ENCODE measurements around the gene LRRK1. TPM values are rescaled to one million over a fixed set of nuclear protein-coding genes. Genes with fewer than 3 reads are reported as not detected.
A peak's percentile ranks its signal among the peaks of the same experiment; 100 is the strongest.

Gene LRRK1
- total RNA-seq, 2 experiments from 2014 or later, result 1.2 to 1.9 TPM

- Mint-ChIP-seq H3K9me3 (ENCODE audit: low read depth) (no peaks in the 10 kb centered on the region), H3K27me3 (peaks cover 6% of the 10 kb centered on the region), H3K27ac (no peak overlapping the region), H3K4me3 (no peak overlapping the region), H3K4me1 (no peaks in the 10 kb centered on the region), H3K36me3 (no peaks in the 10 kb centered on the region)
- ATAC-seq (no peak), DNase-seq (peak; percentile 37)
- CTCF ChIA-PET, result interaction anchor here (1.6 to 2.5 kb wide), 7 partner anchors 9 to 625 kb away, joined by 6 to 72 read pairs (median 9); no protein-coding TSS in a partner anchor
Measured at GRCh38 chr15:101017093-101017754, 98.1 kb downstream of the LRRK1 start.

GRCh38 chr15:101018016-101018415, 98.9 kb downstream of the LRRK1 start:
- ATAC-seq (no peak), DNase-seq (no peak)
- Mint-ChIP-seq H3K4me1 (no peaks in the 10 kb centered on the region), H3K9me3 (ENCODE audit: low read depth) (no peaks in the 10 kb centered on the region), H3K36me3 (no peaks in the 10 kb centered on the region), H3K4me3 (no peak overlapping the region), H3K27me3 (peaks cover 6% of the 10 kb centered on the region), H3K27ac (no peak overlapping the region)
- CTCF ChIA-PET, result interaction anchor here (1.0 to 7.0 kb wide), 4 partner anchors 10 to 245 kb away, joined by 3 to 78 read pairs (median 26); no protein-coding TSS in a partner anchor

GRCh38 chr15:101018450-101018849, 99.3 kb downstream of the LRRK1 start:
- no peaks in the 10 kb centered on the region for H3K36me3 Mint-ChIP-seq
- H3K9me3 Mint-ChIP-seq (ENCODE audit: low read depth), result no peaks in the 10 kb centered on the region
- no peaks in the 10 kb centered on the region for H3K4me1 Mint-ChIP-seq
- no peak overlapping the region for H3K27ac Mint-ChIP-seq
- DNase-seq (peak; percentile 34), ATAC-seq (no peak)
- no peak overlapping the region for H3K4me3 Mint-ChIP-seq
- peaks cover 6% of the 10 kb centered on the region for H3K27me3 Mint-ChIP-seq
- CTCF ChIA-PET, result interaction anchor here (1.0 to 7.0 kb wide), 4 partner anchors 10 to 244 kb away, joined by 3 to 78 read pairs (median 26); no protein-coding TSS in a partner anchor

- no peak overlapping the region for H3K4me3 Mint-ChIP-seq
- no peaks in the 10 kb centered on the region for H3K9me3 Mint-ChIP-seq (ENCODE audit: low read depth)
- H3K27me3 Mint-ChIP-seq, result peaks cover 6% of the 10 kb centered on the region
- no peak overlapping the region for H3K27ac Mint-ChIP-seq
- CTCF ChIA-PET, result interaction anchor here (0.9 to 7.0 kb wide), 5 partner anchors 11 to 243 kb away, joined by 3 to 78 read pairs (median 3); no protein-coding TSS in a partner anchor
- H3K36me3 Mint-ChIP-seq, result no peaks in the 10 kb centered on the region
- peak; percentile 12 for DNase-seq
- no peak for ATAC-seq
- H3K4me1 Mint-ChIP-seq, result no peaks in the 10 kb centered on the region
Measured at GRCh38 chr15:101019366-101019896, 100.3 kb downstream of the LRRK1 start.

GRCh38 chr15:101020451-101020850, 101.3 kb downstream of the LRRK1 start:
- ATAC-seq, result no peak
- Mint-ChIP-seq H3K9me3 (ENCODE audit: low read depth) (no peaks in the 10 kb centered on the region), H3K27me3 (peaks cover 2% of the 10 kb centered on the region), H3K36me3 (no peaks in the 10 kb centered on the region), H3K4me1 (no peaks in the 10 kb centered on the region), H3K27ac (no peak overlapping the region), H3K4me3 (no peak overlapping the region)
- CTCF ChIA-PET, result interaction anchor here (6.7 to 7.0 kb wide), 2 partner anchors 12 to 237 kb away, joined by 48 to 78 read pairs; no protein-coding TSS in a partner anchor
- peak; percentile 2 for DNase-seq

GRCh38 chr15:101020945-101021344, 101.8 kb downstream of the LRRK1 start:
- Mint-ChIP-seq H3K27ac (no peak overlapping the region), H3K4me1 (no peaks in the 10 kb centered on the region), H3K36me3 (no peaks in the 10 kb centered on the region), H3K9me3 (ENCODE audit: low read depth) (no peaks in the 10 kb centered on the region), H3K4me3 (no peak overlapping the region), H3K27me3 (peaks cover 2% of the 10 kb centered on the region)
- ATAC-seq (no peak), DNase-seq (peak; percentile 38)
- CTCF ChIA-PET, result interaction anchor here (6.7 to 7.0 kb wide), 2 partner anchors 13 to 236 kb away, joined by 48 to 78 read pairs; no protein-coding TSS in a partner anchor

GRCh38 chr15:101022306-101022705, 103.1 kb downstream of the LRRK1 start:
- Mint-ChIP-seq H3K9me3 (ENCODE audit: low read depth) (no peaks in the 10 kb centered on the region), H3K36me3 (no peaks in the 10 kb centered on the region), H3K4me3 (no peak overlapping the region), H3K27ac (no peak overlapping the region), H3K4me1 (no peaks in the 10 kb centered on the region), H3K27me3 (peaks cover 2% of the 10 kb centered on the region)
- DNase-seq, result peak; percentile 26
- no peak for ATAC-seq
- CTCF ChIA-PET, result interaction anchor here (2.1 to 7.0 kb wide), 3 partner anchors 9 to 235 kb away, joined by 9 to 78 read pairs (median 48); no protein-coding TSS in a partner anchor

GRCh38 chr15:101022876-101023275, 103.7 kb downstream of the LRRK1 start:
- no peak overlapping the region for H3K27ac Mint-ChIP-seq
- no peaks in the 10 kb centered on the region for H3K9me3 Mint-ChIP-seq (ENCODE audit: low read depth)
- H3K27me3 Mint-ChIP-seq, result peaks cover 2% of the 10 kb centered on the region
- DNase-seq, result peak; percentile 21
- H3K4me1 Mint-ChIP-seq, result no peaks in the 10 kb centered on the region
- no peaks in the 10 kb centered on the region for H3K36me3 Mint-ChIP-seq
- H3K4me3 Mint-ChIP-seq, result no peak overlapping the region
- no peak for ATAC-seq
- CTCF ChIA-PET, result interaction anchor here (2.1 to 7.0 kb wide), 3 partner anchors 9 to 234 kb away, joined by 9 to 78 read pairs (median 48); no protein-coding TSS in a partner anchor

- CTCF ChIA-PET, result interaction anchor here (0.6 to 7.0 kb wide), 5 partner anchors 8 to 1369 kb away, joined by 3 to 78 read pairs (median 9); no protein-coding TSS in a partner anchor
- H3K4me3 Mint-ChIP-seq, result no peak overlapping the region
- no peaks in the 10 kb centered on the region for H3K9me3 Mint-ChIP-seq (ENCODE audit: low read depth)
- peak; percentile 31 for DNase-seq
- ATAC-seq, result no peak
- no peak overlapping the region for H3K27ac Mint-ChIP-seq
- H3K27me3 Mint-ChIP-seq, result peaks cover 2% of the 10 kb centered on the region
- no peaks in the 10 kb centered on the region for H3K36me3 Mint-ChIP-seq
- H3K4me1 Mint-ChIP-seq, result no peaks in the 10 kb centered on the region
Measured at GRCh38 chr15:101023501-101024072, 104.4 kb downstream of the LRRK1 start.

- CTCF ChIA-PET, result interaction anchor here (1.2 to 7.0 kb wide), 4 partner anchors 9 to 233 kb away, joined by 5 to 78 read pairs (median 28); no protein-coding TSS in a partner anchor
- peaks cover 2% of the 10 kb centered on the region for H3K27me3 Mint-ChIP-seq
- DNase-seq (peak; percentile 25), ATAC-seq (no peak)
- H3K4me3 Mint-ChIP-seq, result no peak overlapping the region
- H3K9me3 Mint-ChIP-seq (ENCODE audit: low read depth), result no peaks in the 10 kb centered on the region
- no peak overlapping the region for H3K27ac Mint-ChIP-seq
- no peaks in the 10 kb centered on the region for H3K4me1 Mint-ChIP-seq
- no peaks in the 10 kb centered on the region for H3K36me3 Mint-ChIP-seq
Measured at GRCh38 chr15:101024073-101024695, 105.0 kb downstream of the LRRK1 start.

GRCh38 chr15:101024706-101025500, 105.7 kb downstream of the LRRK1 start:
- peak; percentile 28 for DNase-seq
- no peak overlapping the region for H3K27ac Mint-ChIP-seq
- H3K4me1 Mint-ChIP-seq, result no peaks in the 10 kb centered on the region
- no peaks in the 10 kb centered on the region for H3K36me3 Mint-ChIP-seq
- H3K4me3 Mint-ChIP-seq, result no peak overlapping the region
- no peak for ATAC-seq
- CTCF ChIA-PET, result interaction anchor here (1.2 to 7.0 kb wide), 3 partner anchors 9 to 232 kb away, joined by 5 to 78 read pairs (median 48); no protein-coding TSS in a partner anchor
- no peaks in the 10 kb centered on the region for H3K9me3 Mint-ChIP-seq (ENCODE audit: low read depth)
- peaks cover 2% of the 10 kb centered on the region for H3K27me3 Mint-ChIP-seq

- peaks cover 2% of the 10 kb centered on the region for H3K27me3 Mint-ChIP-seq
- ATAC-seq (no peak), DNase-seq (peak; percentile 32)
- no peaks in the 10 kb centered on the region for H3K9me3 Mint-ChIP-seq (ENCODE audit: low read depth)
- no peak overlapping the region for H3K4me3 Mint-ChIP-seq
- no peaks in the 10 kb centered on the region for H3K4me1 Mint-ChIP-seq
- CTCF ChIA-PET, result interaction anchor here (0.8 kb wide), 1 partner anchor 19 kb away, joined by 3 read pairs; no protein-coding TSS in a partner anchor
- no peaks in the 10 kb centered on the region for H3K36me3 Mint-ChIP-seq
- no peak overlapping the region for H3K27ac Mint-ChIP-seq
Measured at GRCh38 chr15:101025501-101025885, 106.3 kb downstream of the LRRK1 start.
